NCI-H2196 (cell line): Measurements from ENCODE around the gene CHST12.
A peak's percentile ranks its signal among the peaks of the same experiment; 100 is the strongest.
"Not testable (repeated sequence)": the region's sequence is repeated elsewhere in the genome, so short reads cannot be mapped to it uniquely, and the experiment has no call there.

Experiments
- DNase-seq: peaks from one replicate; lab custom pipeline; 2025; ENCODE audit not compliant: unreplicated experiment; lab: John Stamatoyannopoulos, UW

CHST12 gene

DNA sequence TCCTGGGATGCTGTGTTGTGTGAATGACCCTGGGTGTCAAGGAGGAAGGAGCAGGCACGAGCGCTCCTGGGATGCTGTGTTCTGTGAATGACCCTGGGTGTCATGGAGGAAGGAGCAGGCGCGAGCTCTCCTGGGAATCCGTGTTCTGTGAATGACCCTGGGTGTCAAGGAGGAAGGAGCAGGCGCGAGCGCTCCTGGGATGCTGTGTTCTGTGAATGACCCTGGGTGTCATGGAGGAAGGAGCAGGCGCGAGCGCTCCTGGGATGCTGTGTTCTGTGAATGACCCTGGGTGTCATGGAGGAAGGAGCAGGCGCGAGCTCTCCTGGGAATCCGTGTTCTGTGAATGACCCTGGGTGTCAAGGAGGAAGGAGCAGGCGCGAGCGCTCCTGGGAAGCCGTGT is 25.9 kb upstream of the CHST12 start:
- DNase-seq = not testable (repeated sequence)

DNA sequence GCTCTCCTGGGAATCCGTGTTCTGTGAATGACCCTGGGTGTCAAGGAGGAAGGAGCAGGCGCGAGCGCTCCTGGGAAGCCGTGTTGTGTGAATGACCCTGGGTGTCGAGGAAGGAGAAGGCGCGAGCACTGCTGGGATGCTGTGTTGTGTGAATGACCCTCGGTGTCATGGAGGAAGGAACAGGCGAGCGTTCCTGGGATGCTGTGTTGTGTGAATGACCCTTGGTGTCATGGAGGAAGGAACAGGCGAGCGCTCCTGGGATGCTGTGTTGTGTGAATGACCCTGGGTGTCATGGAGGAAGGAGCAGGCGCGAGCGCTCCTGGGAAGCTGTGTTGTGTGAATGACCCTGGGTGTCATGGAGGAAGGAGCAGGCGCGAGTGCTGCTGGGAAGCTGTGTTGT is 25.3 kb upstream of the CHST12 start:
- not testable (repeated sequence) for DNase-seq

DNA sequence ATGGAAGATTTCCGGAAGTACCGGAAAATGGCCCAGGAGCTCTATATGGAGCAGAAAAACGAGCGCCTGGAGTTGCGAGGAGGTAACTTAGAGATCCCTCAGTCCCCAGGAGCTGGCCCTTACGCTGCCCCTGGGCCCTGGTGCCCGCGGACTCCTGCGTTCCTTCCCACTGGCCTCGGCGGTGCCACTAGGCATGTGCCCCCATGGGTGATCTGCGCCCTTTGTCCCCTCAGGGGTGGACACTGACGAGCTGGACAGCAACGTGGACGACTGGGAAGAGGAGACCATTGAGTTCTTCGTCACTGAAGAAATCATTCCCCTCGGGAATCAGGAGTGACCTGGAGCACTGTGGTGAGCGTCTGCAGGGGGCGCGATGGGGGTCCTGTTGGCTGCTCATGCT is 24.2 kb upstream of the CHST12 start:
- DNase-seq = no peak

DNA sequence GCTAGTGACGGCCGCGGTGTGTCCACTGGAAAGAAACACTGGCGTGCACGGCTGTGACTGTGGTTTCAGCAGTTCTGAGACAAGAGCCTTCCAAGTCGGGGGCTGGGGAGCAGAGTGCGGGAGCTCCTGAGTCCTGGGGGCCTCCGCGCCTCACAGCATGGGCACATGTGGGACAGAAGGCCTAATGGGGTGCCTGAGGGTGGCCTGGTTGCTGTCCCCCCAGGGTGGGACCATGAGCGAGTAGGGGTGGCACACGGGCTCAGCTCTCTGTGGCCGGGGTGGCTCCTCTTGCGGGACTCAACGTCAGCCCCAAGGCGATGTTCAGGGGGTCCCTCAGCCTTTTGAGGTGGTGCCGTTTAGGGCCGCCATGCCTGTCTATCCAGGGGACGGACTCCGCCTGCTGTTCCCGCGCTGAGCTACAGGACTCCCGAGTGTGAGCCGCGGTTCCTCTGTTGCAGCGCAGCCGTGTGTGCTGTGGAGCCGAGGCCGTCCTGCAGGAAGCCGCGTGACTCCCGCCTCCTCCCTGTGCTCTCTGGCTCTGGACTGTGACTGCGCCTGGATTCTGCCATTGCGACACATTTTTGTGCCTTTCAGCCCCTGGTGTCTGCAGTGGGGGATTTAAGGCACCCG is 23.5 kb upstream of the CHST12 start:
- DNase-seq = no peak

DNA sequence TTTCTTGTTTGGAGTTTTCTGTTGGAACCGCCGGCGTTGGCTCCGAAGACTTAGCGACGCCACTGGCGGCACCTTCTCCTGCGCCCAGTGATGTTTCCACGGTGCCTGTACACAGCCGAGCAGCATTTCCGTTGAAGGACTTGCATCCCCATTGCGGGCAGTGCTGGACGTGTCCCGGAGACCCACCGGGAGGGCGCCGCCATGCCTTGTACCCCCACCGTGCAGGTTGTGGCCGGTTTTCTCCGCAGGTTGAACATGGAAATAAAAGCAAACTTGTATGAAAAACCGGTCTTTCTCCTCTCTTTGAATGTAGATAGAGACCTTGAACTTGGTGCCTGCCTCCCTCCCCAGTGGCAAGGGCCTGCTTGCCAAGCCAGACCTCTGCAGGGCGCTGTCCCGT is 22.9 kb upstream of the CHST12 start:
- no peak for DNase-seq

DNA sequence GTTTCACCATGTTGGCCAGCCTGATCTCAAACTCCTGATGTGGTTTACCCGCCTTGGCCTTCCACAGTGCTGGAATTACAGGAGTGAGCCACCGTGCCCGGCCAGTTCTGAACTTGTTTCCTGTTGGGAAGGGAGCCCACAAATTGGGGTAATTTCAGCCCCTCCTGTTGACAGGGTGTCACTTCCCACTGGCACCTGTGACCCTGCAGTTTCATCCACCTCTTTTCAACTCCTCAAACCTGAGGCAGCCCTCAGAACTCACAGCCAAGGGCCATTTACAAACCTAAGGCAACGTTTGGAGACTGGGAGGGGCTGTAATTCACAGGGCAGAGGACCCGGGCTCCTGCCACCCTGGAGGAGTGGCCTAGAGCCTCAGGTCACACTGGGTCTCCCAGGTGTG is 22.2 kb upstream of the CHST12 start:
- no peak for DNase-seq

DNA sequence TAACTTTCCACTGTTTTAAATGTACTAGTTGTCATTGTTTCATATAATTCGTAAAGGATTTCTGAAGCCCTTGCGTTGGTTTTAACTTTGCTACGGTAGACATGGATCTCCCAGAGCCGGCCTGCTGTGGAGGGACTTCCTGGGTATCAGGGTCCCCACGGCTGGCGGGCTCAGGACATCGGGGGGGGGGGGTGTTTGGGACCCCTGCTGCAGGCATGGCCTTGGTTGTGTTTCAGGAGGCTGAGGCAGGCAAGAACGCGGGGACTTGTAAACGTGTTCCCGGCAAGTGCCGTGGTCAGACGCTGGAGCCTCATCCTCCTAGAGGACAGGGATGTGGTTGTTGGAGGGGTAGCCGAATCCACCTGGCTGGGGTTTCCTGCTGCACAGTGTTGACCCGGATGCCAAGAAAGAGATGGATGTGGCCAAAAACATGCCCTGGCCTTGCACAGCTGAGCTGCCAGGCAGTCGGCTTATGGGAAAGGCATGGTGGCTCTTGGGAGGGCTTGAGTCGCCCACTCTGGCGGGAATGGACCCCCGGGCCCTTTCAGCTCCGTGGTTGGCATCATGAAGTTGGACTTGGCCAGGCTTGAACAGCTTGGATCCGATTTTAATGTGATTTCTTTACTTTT is 21.4 kb upstream of the CHST12 start:
- no peak for DNase-seq

DNA sequence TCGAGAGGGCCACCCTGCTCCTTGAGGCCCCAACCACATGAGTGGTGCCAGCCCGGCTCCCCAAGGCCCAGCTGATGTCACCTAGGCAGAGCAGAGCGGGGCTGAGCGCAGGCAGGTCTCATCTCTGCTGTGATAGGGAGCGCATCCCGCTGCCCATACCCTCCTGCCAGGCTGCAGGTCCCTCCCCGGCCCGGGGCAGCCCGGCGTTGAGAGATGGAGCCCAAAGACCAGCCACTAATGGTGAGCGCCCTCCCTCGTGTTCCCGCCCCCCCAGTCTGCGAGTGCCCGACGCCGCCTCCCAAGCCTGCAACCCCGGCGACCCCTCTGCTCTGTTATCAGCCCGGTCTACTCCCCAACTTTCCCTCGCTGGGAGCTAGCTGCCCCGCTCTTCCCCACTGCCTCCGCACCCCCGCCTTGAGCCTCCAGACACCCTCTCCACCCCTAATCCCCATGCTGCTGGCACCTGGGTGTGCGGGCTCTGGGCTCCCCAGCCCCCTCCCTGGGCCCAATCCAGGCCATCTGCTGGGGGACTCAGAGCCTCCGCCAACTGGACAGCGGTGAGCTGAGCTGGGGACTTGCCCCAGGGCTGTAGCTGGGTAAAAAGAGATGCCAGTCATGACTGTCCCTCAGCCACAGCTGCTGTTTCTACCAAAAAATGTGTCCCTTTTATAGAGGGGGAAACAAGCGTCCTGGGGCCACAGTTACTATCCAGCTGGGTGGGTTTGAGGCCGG is 19.7 kb upstream of the CHST12 start:
- DNase-seq = no peak

DNA sequence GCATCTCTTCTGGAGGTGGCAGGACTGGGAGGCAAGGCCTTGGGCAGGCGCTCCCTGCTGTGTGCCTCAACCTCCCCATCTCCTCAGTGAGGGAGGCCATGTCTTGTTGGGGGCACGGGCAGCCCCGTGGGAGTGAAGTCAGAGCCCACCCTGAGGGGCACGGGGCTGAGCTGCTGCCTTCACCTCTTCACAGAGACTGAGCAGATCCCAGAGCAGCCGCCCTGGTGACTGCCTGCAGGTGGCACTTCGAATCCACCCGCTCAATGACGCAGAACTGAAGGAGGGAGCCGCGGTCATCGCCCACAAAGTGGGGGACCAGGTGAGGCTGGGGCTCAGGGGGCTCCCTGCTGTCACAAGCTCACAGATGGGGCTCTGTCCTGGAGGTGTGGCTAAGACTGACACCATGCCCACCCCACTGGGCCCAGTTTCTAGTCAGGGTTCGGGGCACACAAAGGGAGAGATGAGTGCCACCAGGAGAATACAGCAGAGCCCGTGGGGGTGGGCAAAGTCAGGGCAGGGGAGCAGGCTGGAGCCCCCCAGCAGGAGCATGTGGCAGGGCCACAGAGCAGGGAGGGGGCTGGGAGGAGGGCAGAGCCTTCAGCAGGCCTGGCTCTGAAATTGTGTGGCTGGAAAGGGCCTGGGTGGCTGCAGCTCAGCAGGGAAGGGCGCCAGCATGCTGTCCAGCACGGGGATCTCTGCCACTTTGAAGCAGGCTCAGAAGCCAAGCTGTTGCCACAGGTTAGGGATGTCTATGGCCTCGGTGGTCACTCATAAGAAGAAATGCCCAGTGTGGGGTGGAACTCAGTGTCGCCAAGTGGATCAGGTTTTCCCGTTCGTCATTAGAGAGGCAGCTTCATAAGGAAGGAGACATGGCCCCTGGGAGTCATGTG is 18.8 kb upstream of the CHST12 start:
- no peak for DNase-seq

DNA sequence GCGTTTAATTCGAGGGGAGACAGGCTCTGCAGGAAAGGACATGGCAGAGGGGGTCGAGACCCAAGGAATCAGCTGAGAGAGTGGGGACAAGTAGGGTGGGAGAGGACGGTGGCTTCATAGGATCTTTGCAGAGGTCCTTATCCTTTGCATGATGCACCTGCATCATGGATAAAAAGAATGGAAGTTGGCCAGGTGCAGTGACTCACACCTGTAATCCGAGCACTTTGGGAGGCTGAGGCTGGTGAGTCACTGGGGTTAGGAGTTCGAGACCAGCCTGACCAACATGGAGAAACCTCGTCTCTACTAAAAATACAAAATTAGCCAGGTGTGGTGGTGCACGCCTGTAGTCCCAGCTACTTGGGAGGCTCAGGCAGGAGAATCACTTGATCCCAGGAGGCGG is 17.3 kb upstream of the CHST12 start:
- peak; percentile 10 for DNase-seq

DNA sequence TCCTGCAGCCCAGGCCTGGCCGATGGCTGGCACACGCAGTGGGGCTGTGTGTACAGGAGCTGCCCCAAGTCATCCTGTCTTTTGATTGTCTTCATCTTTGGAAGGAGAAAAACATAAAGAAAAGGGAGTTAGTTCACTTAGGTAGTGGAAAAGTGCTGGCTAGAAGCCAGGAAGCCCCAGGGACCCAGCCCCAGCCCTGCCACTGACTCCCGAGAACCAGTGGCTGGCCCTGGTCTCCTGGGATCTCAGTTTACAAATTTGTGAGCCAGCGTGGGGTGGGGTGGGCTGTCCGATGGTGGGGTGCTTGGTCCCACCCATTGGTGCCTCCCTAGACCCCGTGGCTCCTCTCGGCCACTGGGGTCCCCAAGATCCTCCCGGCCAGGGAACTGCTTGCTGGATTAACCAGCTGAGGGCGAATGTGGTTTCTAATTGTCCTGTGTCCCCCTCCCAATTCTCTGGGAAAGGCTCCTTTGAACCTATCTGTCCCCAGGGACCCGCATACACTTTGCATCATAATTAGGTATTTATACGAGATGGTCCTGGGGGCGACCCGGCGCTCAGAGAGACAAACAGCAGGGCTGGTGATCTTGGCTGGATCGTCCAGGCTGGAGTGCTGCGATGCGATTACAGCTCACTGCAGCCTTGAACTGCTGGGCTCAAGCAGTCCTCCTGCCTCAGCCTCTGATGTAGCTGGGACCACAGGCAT is 16.3 kb upstream of the CHST12 start:
- no peak for DNase-seq

DNA sequence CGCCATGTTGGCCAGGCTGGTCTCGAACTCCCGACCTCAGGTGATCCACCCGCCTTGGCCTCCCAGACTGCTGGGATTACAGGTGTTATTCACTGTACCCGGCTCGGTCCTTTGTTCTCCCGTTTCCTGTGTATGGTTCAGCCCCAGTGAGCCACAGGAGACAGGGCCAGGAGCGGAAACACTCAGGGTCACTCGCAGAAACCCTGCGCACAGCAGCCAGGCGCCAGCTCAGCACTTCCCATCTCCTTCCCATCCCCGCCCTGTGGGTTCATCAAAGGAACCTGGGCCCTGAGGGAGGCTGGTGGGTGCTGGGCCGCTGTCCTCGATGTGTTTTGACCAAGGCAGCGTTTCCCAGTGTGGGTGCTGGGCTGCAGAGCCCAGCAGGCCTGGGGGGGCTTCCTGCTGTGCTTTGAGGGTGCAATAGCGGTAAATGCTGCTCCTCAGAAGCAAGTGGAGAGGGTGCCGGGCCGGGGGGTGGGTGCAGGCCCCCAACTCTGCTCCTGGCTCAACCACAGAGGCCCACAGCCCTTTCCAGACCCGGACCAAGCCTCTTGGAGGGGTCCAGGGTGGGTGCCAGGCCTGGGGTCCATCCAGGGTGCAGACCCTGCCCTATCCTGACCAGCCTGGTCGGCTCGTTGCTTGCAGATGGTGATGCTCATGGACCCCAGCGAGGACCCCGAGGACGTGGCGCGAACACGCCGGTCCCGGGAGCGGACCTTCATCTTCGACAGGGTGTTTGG is 15.3 kb upstream of the CHST12 start:
- no peak for DNase-seq

DNA sequence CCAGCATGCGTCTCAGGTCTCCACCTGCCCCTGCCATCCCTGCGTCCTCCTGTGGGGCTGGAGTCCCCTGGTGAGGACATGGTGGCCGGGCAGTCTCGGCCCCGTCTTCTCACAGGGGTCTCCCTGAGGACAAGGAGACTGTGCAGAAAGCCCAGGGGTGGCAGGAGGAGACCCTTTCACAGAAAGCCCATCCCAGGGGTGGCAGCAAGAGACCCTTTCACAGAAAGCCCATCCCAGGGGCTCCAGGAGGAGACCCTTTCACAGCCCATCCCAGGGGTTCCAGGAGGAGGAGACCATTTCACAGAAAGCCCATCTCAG is 14.8 kb upstream of the CHST12 start:
- no peak for DNase-seq

DNA sequence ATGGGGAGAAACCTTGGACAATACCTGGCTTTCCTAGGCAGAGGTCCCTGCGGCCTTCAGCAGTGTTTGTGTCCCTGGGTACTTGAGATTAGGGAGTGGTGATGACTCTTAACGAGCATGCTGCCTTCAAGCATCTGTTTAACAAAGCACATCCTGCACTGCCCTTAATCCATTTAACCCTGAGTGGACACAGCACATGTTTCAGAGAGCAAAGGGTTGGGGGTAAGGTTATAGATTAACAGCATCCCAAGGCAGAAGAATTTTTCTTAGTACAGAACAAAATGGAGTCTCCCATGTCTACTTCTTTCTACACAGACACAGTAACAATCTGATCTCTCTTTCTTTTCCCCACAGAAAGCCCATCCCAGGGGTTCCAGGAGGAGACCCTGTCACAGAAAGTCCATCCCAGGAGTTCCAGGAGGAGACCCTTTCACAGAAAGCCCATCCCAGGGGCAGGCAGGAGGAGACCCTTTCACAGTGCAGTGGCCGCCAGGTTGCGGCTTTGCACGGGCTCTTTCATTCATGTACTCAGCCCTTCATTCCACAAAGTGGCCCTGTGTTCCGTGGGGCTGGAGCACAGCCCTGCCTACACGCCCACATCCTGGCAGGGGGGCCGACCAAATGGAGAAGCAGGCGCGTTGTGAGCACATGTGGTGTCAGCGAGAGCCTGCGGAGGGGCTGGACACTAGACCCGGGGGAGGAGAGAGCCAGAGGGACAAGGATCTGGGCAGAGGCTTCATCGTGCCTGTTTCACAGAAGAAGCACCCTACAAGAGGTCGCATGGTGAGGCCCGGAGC is 13.2 kb upstream of the CHST12 start:
- DNase-seq = not testable (repeated sequence)

DNA sequence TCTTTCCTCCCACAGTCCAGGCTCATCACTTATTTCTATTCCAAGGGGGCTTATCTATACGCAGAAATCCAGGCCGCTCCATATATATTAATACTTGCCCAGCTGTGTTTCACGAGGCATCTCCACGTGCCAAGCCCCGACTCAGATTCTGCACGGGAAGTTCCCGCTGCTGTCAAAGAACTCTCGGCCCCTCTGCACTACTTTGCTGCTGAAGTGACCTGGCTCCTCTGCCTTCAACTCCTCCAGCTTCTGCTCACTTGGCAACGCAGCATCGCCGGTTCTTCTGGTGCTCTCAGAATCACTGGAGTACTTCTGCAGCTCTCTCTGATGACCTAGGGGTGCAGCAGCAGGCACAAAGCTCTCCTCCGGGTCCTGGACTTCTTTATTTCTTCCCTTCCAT is 9.7 kb upstream of the CHST12 start:
- DNase-seq = no peak

DNA sequence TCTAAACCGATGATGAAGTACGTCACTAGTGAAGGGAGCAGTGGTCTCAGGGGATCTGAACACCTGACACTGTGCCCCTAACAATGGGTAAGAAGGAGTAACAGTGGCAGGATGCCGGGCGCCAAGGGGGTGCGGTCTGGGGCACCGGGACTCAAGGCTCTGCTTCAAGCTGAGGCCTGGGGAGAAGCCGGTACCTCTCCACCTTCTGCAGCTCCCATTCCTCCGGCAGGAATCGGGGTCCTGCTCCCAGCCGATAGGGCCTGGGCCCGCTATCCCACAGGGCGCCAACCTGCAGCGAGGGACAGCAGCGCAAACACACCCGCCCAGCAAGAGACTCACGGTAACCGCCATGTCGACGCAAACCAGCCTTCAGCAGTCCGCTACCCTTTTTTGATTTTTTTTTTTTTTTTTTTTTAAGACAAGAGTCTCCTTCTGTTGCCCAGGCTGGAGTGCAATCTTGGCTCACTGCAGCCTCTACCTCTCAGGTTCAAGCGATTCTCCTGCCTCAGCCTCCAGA is 8.8 kb upstream of the CHST12 start:
- DNase-seq = no peak

DNA sequence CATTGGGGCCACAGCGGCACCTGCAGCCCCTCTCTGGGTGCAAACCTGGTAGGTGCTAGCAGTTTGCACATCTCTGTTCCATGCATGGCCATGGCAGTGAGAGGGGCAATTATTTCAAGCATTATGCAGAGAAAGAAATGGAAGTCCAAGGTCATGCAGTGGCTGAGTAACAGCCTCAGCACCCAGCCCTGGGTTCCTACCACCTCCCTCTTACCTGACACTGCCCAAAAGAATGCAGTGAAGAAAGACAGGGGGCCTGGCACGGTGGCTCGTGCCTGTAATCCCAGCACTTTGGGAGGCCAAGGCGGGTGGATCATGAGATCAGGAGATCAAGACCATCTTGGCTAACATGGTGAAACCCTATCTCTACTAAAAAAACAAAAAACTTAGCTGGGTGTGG is 4.9 kb upstream of the CHST12 start:
- no peak for DNase-seq

DNA sequence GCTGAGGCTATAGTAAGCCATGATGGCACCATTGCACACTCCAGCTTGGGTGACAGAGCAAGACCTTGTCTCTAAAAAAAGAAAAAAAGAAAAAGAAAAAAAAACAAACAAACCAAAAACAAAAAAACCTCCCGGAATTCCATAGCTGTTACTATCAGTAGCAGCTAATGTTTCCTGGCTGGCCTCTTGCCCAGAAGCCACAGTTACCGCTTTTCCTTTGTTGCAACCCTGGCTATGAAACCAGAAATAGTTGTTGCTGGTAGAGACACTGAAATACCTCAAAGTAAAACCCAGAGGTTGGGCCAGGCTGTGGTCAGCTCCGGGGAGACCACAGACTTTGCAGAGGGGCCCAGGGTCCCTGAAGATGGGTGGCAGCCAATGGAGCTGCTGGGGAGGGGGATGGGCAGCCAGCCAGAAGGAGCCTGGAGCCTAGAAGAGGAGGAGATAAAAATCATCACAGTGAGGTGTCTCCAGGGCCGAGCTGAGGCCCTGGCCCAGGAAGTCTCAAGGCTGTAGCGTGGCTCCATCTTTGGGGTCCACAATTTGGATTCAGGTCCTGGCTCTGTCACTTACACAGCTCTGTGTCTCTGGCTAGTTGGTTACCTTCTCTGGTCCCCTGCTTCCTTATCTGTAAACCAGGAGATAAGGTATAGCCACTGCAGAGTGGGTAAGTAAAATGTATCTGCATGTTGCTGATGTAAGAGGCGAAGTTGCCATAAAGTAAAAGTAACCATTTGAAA is 3.4 kb upstream of the CHST12 start:
- peak; percentile 83 for DNase-seq

DNA sequence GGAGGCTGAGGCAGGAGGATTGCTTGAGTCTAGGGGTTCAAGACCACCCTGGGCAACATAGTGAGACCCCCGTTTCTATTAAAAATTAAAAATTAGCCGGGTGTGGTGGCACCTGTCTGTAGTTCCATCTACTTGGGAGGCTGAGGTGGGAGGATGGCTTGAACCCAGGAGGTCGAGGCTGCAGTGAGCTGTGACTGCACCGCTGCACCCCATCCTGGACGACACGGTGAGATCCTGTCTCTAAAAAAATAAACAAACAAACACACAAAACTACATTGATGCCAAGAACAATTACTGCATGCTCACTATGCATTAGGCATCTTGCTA is 761 bp upstream of the CHST12 start:
- no peak for DNase-seq
